GM21390 (cell line): ENCODE results near the gene GCHFR.
A peak's percentile ranks its signal among the peaks of the same experiment; 100 is the strongest.

ENCODE experiments used
- ATAC-seq: cut with Tn5 transposase; IDR thresholded peaks from one replicate; pipeline ENCODE4 v1.9.1; 2021; ENCODE audit not compliant: unreplicated experiment

Gene GCHFR

DNA sequence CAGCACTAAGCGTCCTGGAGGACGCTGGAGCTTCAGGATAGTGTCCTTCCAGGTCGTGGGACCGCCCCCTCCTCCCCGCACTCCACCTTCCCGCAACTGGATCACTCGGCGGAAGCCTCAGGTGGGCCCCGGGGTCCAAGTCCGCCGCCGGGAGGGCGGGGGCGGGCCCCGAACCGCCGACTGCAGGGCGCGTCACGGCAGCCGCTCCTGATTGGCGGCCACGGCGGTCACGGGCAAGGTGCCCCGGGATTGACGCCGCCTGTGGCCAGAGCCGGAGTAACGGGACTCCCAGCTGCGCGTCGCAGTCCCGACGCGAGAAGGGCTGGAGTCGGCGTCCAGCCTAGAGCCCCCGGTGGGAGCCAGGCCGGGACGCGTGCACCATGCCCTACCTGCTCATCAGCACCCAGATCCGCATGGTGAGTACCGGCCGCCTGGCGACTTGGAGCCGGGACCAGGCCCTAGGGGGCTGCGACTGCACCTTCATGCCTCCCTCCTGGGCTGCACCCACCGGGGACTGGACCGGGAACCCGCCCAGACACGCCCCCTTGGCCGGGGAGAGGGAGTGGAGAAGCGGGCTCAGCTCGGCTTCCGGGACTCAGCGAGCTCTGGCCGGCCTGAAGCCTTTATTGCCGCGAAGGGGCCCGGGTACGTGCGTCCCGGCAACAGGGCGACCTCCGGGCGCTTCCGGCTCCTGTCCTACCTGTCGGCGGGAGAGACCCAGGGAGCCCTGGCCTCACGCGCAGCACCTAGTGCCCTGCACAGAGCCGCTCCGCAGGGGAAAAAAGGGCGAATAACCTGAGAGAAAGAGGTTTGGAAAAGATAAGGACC, at the start of gene GCHFR:
Gene GCHFR (plus strand): TSS at position 268 of the 828 bp plus-strand sequence. CDS start 113 bp downstream, at position 381.
- peak; percentile 48 for ATAC-seq

DNA sequence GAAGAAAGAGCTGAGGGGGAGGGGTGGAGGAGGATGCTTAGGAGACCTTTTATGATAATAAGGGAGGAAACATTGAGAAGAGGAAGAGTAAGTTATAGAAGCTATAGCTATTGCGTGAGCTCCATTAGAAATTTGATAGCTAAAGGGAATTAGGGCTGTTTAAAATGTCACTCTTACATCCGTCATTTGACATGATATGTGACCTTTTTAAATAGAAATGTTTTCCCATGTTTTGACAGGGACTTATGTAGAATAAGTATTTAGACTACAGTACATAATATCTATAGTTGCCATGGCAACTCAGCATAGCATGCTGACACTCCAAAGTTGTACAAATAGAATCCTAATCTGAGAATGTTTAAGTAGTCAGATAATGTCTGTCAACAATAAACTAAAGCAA, 49.7 kb upstream of the GCHFR start:
- no peak for ATAC-seq

DNA sequence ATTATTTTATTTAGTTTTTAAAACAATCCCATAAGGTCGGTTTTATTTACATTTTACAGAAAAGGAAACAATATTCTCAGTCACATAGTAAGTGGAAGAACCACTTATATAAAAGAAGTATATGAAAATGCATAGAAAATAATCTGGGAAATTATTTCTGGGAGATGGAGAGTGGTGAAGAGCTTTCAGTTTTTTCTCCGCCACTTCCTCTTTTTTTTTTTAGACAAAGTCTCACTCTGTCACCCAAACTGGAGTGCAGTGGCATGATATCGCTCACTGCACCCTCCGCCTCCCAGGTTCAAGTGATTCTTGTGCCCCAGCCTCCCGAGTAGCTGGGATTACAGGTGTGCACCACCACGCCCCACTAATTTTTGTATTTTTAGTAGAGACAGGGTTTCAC, 47.7 kb upstream of the GCHFR start:
- no peak for ATAC-seq

DNA sequence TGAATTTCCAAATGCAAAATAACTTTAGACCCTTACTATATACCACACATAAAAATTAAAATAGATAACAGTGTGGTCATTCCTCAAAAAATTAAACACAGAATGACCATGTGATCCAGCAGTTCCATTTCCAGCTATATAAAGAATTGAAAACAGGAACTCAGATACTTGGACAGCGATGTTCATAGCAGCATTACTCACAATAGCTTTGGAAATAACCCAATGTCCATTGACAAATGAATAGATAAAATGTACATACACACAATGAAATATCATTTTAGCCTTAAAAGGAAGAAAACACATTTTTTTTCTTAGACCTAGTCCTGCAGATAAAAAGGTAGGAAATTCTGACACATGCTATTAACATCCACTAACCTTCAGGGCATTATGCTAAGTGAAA, 42.2 kb upstream of the GCHFR start:
- ATAC-seq: no peak

DNA sequence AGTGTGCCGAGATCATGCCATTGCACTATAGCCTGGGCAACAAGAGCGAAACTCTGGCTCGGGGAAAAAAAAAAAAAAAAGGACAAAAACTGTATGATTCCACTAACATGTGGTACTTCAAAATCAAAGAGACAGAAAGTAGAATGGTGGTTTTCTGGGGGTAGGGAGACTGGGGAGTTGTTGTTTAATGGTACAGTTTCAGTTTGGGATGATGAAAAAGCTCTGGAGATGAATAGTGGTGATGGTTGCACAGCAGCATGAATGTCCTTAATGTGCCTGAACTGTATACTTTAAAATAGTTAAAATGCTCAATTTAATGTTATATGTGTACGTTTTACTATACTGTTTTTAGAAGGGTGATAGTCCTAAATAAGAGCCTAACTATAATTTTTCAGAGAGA, 41.5 kb upstream of the GCHFR start:
- no peak for ATAC-seq

DNA sequence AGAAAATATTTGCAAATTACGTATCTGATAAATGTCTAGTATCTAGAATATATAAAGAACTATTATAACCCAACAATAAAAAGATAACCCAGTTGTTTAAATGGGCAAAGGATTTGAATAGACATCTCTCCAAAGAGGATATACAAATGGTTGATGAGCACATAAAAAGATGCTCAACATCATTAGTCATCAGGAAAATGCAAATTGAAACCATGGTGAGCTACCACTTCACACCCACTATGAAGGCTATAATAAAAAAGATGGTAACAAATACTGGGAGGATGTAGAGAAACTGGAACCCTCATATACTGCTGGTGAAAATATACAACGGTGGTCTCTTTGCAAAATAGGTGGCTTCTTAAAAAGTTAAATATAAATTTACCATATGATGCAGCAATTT, 40.9 kb upstream of the GCHFR start:
- ATAC-seq: no peak

DNA sequence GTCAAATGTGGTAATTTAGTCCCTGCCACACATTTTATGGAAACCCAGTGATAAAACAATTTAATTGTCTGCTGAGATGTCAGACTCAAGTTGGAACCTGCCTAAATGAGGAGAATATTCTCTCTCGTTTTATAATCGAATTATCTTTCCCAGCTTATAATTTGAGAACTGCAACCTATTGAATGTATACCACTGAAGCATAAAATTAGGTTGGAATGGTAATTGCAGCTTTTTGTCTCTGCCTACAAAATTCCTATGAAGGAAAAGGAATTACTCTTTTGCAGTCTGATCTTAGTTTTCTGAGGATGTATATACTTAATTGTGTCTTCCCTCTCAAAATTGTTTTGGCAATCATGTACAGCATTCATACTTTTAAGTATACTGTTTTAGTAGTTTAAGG, 39.9 kb upstream of the GCHFR start:
- ATAC-seq: no peak

DNA sequence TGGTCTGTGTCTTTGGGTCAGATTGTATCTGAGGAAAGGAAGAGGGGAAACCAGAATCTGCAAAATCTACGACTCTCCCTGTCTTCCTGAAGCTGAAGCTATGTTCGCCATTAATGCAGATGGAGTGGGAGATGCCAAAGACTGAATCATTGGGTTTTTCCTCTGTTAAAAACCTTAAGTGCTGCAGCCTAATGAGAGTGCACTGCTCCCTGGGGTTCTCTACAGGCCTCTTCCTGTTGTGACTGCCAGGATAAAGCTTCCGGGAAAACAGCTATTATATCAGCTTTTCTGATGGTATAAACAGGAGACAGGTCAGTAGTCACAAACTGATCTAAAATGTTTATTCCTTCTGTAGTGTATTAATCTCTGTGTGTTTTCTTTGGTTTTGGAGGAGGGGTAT, 32.8 kb upstream of the GCHFR start:
- ATAC-seq: no peak

DNA sequence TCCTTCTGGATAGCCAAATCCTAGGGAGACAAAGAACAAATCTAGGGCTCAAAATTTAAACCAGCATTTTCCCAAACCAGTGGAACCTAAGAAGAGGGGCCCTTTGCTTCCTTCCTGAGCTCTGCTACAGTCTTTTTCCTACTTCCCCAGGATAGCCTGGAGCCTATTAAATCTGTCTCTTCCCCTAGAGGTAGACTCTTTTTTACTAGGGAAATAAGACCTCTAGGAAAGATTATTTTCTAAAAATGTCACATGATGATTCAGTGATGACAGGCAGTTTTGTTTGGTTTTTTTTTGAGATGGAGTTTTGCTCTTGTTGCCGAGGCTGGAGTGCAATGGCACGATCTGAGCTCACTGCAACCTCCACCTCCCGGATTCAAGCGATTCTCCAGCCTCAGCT, 27.3 kb upstream of the GCHFR start:
- ATAC-seq: no peak

DNA sequence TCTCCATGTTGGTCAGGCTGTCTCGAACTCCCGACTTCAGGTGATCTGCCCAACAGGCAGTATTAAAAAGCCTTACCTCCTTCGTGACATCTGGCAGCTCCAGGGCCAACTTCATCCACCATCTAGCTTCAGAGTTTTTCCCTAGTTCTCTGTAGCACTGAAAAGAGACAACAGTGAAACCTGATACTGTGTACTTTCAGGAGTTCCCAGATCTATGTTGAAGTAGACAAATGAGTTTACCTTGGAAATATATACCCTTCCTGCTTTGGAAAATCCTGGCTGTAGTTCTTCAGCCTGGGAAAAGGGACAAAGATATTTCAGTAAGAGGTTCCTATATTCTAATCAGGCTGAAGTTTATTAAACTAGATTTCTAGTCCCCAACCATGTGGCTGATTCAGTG, 26.8 kb upstream of the GCHFR start:
- ATAC-seq: no peak

DNA sequence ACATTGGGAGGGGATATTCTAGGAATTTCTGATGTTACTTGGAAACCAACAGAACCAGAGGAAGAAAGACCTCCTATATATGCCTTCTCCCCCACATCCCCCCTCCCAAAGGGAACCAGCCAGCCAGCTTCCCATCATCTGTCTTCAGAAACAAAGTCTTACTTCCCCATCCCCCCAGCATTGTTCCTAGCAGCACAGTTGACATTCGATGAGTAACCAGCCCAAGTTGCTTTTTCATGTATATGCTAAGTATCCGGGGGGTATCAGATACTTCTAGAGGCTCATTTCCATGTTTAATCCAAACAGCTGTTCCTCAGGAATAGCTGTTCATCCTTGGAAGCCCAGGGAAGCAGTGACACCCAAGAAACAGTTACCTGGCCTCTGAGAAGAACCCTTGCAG, 24.8 kb upstream of the GCHFR start:
- no peak for ATAC-seq

DNA sequence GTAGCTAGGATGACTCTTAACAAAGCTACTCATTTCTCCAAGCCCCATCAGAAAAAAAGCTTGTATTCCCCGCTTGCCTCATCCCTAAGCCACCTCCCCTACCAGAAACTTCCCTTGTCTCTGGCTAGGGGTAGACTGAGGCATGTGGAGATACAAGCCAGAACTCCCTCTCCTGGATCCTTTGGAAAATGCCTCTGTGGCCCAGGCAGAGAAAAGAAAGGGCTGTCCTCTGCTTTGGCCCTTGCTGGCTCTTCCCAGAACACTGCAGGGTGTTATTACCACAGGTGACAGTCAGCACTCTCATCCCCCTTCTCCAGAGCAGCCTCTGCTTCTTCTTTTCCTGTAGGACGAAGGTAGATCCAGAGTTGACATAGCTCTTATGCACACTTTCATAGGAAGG, 24.0 kb upstream of the GCHFR start:
- no peak for ATAC-seq

DNA sequence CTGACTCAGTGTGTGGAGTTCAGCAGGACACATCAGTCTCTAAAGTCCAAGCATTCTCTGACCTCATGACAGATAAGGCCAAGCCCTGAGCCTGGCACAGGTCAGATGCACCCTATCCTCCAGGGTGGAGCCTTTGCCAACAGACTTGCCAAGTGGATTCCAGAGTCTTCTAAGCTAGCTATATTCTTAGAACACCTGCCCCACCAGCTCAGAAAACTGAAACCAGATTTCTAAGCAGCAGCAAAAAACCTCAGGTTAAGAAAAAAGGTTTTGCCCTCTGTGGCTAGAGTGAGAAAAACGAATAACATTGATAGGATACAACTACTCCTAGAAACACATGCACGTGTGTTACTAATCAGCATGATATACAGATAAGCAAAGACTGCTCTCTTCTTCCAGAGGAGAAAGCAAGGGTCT, 20.4 kb upstream of the GCHFR start:
- ATAC-seq: no peak

DNA sequence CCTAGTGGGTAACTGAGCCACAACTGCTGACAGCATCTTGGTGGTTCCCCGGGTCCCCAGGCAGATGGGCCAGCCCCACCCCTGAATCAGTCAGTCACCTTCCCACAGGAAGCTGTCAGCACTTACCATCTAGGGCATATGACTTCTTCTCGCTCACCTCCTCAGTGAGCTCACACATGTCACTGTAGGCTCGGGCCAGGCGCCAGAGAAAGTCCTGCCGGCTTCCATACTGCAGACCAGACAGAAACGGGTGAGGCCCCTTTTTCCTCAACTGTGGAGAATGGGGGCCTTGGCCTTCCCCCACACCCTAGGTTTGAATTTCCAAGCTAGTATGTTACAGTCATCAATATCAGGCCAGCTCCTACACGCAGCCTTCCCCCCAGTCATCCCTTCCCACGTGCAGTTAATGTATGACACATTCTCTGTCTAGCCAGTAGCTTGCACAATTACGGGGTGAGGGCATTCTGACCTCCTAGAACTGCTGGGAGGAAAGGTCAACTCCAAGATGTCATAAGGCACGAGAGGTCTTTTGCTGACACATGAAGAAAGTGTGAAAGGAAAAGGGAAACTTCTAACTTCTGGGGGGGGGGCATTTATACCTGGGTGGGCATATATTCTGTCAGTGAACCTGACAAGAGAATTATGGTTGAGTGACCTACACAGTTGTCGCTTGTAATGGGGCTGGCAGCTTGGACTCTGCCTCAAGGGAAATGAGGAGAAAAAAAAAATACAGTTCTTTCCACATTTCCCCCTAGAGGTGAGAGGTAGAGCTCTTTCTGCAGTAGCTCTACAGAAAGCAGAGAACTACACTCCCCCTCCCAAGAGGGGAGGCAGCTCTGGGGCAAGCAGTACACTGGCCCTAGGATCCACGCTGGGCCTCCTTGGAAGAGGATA, 19.7 kb upstream of the GCHFR start:
- no peak for ATAC-seq

DNA sequence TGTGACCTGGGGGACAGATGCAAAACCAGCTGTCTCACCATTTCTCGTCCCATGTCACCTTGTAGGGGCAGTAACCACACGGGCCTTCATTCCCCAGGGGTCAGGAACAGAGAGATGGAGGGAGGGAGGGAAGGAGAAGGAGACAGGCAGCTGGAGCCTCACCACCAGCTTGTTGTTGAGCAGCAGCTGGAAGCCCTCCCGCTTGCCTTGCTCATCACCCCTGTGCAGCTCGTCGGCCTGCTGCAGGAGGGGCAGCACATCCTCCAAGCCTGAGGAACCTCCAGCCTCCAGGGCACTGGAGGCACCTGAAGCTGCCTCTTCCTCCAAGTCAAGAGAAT, 19.1 kb upstream of the GCHFR start:
- no peak for ATAC-seq

DNA sequence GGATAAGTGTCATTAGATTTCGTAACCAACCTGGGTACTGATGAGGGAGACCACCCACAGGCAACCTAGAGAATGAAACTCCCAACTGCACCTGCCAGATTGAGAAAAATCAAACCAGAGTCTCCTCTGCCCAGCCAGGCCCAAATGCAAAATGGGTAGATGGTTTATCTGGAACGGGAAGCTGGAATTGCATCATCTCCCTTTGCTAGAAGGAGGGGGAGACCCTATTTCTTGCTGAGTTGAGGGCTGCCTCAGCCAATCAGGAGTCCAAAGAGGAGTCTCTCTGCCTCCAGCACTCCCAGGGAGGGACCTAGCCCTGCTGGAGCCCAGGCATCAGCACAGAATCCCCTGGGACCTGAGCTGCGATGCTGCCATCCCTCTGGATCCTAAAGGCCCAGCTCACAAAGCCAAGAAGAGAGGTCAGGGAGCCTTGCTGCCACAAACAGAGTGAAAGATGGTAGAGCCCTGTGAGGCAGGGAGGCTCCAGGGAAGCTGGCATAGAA, 16.9 kb upstream of the GCHFR start:
- ATAC-seq: no peak

DNA sequence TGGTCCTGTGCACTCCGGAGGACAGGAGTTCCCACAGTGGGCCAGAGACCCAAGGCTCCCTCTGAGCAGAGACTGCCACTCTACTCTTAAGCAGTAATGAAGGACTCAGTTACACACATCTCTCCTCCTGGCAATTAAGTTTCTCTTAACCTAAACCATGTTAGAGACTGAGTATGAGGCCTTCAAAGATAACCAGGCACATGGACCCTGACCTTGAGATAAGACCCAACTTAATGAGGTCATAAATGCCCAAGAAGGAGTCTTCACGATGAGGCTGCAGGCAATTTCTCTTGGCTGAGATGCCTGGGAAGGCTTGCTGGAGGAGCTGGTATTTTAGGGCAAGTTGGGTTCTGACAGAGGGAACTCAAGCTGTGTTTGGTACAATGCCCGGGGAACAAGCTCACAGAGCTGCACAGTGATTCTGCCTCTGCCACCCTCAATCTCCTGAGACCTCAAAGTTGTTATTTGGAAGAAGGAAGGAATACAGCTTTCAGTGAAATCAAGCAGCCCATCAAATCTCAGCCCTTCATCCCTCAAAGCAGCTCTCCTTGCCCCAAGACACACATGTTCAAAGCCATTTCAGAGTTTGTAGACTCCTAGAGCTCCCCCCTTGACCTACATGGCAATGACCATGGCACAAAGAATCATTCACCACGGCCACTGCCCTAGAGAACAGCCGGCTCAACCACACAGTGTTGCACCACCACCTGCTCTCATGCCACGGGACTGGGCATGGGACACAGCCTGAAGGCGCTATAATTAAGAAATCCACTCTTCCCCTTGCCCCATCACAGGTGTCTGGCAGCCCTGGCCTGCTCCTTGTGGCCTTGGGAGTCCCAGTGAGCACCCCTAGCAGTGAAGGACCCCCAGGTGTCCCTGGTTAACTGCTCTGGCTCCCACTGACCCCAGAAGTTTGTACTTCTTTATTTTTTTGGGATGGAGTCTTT, 15.9 kb upstream of the GCHFR start:
- ATAC-seq: no peak

DNA sequence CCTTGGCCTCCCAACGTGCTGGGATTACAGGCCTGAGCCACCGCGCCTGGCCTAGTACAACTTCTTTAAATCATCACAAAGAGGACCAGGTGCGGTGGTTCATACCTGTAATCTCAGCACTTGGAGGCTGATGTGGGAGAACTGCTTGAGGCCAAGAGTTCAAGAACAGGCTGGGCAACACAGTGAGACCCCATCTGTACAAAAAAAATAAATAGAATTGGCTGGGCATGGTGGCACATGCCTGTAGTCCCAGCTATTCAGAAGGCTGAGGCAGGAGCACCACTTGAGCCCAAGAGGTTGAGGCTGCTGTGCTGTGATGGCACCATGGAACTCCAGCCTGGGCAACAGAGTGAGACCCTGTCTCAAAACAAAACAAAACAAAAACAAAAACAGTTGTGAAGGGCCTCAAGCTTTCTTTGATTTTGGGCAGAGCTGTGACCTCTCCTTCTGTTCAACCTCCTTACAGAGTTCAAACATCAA, 14.7 kb upstream of the GCHFR start:
- no peak for ATAC-seq

DNA sequence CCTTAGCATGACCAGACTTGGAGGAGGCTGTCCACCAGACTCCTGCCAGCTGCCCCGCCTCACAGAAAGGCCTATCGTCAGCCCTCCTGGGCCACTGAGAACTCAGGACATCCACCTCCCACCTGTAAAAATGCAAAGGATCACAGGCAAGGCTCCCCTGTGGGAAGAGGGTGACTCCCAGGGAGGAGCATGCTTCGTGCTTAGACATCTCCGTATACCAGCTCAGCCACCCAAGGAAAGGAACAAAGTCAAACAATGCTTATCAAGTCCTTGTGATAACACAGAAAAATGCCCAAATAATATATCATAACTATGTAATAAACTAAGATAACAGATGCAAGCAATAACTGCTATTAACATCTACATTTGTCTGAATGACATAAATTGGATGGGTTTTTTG, 13.0 kb upstream of the GCHFR start:
- ATAC-seq: no peak

DNA sequence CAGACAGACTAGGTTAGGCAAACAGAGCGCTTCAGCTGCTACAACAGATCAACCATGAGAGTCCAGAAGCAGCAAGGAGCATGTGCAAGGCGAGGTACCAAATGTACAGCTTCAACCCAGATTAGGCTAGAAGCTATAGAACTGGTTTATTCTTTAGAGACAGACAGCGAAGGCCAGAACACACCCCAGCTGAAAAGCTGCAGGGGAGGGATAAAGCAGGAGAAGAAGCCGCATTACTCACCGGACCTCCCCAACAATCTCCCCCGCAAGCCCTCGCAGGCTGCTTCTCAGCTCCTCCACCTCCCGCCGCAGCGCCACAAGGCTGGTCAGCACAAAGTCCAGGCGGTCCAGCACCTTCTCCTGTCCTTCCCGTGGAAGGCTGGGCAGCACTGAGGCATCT, 12.1 kb upstream of the GCHFR start:
- ATAC-seq: no peak

DNA sequence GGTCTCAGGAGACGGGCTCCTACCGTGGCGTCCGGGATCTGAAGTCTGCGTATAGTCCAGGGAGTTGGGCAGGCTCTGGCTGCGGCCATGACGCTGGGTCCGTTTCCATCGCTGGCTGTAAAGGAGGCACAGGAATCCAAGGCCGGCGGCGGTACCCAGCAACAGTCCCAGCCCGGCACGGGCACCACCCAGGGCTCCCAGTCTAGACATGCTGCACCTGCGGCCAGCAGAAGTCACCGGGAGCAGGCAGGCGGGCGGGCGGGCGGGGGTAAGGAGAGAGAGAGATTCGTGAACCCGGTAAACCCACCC, 9.3 kb upstream of the GCHFR start:
- ATAC-seq: peak; percentile 12
